Activated naive CD8-positive, alpha-beta T cell treated with anti-CD3 and anti-CD28 coated beads, Interleukin-2, amount 10 ng/mL, durations not matched to agents 7 days and 5 days (primary cell): Measurements from ENCODE around the gene CX3CL1. TPM values are rescaled to one million over a fixed set of nuclear protein-coding genes. Genes with fewer than 3 reads are reported as not detected.
A peak's percentile ranks its signal among the peaks of the same experiment; 100 is the strongest.

ENCODE experiments used
- ATAC-seq: fragments of 150-1000 bp; cut with Tn5 transposase; one replicate; pipeline ENCODE4 v1.10.0; 2021; ENCODE audit warnings: low read depth, moderate library complexity
- POLR2A ChIA-PET: fragments of 350-600 bp; sonication (Branson Sonifier 250); formaldehyde crosslinking; loops from one replicate; lab custom pipeline; 2021; ENCODE audit warnings: antibody characterized with exemption; lab: Charles Lee
- DNase-seq: peaks from one replicate; pipeline ENCODE4 v3.0.0; 2021
- H3K27ac Mint-ChIP-seq: one replicate; pipeline ENCODE4 v1.8.0; 2022; ENCODE audit warnings: mild to moderate bottlenecking, mixed read lengths
- H3K27me3 Mint-ChIP-seq: one replicate; pipeline ENCODE4 v1.8.0; 2022; ENCODE audit warnings: mild to moderate bottlenecking, moderate library complexity, mixed read lengths
- H3K36me3 Mint-ChIP-seq: one replicate; pipeline ENCODE4 v1.8.0; 2021; ENCODE audit warnings: mild to moderate bottlenecking, mixed read lengths
- H3K4me1 Mint-ChIP-seq: one replicate; pipeline ENCODE4 v1.8.0; 2021; ENCODE audit warnings: mixed read lengths
- H3K4me3 Mint-ChIP-seq: one replicate; pipeline ENCODE4 v1.8.0; 2022; ENCODE audit warnings: mild to moderate bottlenecking, moderate library complexity, mixed read lengths
- H3K9me3 Mint-ChIP-seq: one replicate; pipeline ENCODE4 v1.8.0; 2021; ENCODE audit warnings: mixed read lengths
- total RNA-seq, 2 experiments: library from RNA; stranded (reverse); gene quantifications; one replicate each; pipeline ENCODE4 v1.2.3, GENCODE V29; 2021

CX3CL1 gene
- total RNA-seq, 2 experiments from 2014 or later = not detected

DNA sequence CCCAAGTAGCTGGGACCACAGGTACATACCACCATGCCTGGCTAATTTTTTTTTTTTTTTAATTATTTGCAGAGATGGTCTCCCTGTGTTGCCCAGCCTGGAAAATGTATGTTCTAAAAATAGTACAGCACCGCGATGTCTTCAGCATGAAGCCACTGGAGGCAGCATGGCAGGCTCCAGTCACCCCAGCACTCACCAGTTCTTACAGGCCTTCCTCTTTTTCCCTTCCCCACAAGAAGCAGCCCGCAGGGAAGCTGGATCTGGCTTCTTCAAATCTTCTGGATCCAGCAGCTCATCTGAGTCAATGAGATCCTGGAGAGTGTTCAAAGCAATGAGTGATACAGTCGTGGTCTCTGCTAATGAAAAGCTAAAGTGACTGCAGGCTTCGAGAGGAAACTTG is 58.7 kb downstream of the CX3CL1 start:
- Mint-ChIP-seq H3K36me3 (peaks cover 37% of the 10 kb centered on the region), H3K4me3 (no peak overlapping the region), H3K27me3 (no peaks in the 10 kb centered on the region), H3K27ac (no peak overlapping the region), H3K4me1 (peaks cover 3% of the 10 kb centered on the region), H3K9me3 (no peaks in the 10 kb centered on the region)
- POLR2A ChIA-PET = no interaction called here
- no peak for DNase-seq
- ATAC-seq = no peak

- POLR2A ChIA-PET = interaction anchor here (1.6 to 2.6 kb wide), 2 partner anchors 14 to 16 kb away, joined by 4 to 17 read pairs; partner anchors contain the start of genes CIAPIN1 and COQ9
- H3K4me1 Mint-ChIP-seq = peaks cover 3% of the 10 kb centered on the region
- DNase-seq = no peak
- no peaks in the 10 kb centered on the region for H3K9me3 Mint-ChIP-seq
- peaks cover 39% of the 10 kb centered on the region for H3K36me3 Mint-ChIP-seq
- no peak for ATAC-seq
- no peak overlapping the region for H3K4me3 Mint-ChIP-seq
- H3K27ac Mint-ChIP-seq = peak overlapping the region; percentile 51
- H3K27me3 Mint-ChIP-seq = no peaks in the 10 kb centered on the region
These were observed 60.2 kb downstream of the CX3CL1 start for GRCh38 chr16:57432505-57432904.

DNA sequence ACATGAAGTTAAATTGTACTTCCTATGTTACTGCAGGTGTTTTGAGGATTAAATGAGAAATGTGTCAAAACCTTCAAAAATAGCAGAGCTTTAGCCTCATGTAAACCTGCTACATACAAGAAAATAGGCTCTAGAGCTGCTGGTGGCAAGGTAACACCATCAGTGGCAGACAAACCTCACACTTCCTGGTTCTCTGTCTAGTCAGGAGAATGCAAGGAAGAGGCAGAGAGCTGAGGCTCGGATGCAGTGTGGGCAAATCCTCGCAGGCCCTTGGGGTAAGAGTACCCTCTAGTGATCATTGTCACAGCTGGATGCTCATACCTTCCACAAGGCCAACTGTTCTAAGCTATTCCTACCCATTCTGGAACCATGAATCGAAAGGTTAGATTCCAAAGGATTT is 60.7 kb downstream of the CX3CL1 start:
- no peak overlapping the region for H3K4me3 Mint-ChIP-seq
- POLR2A ChIA-PET = interaction anchor here (0.9 to 2.6 kb wide), 3 partner anchors 14 to 86 kb away, joined by 3 to 17 read pairs (median 4); partner anchors contain the start of genes CIAPIN1 and COQ9
- H3K27ac Mint-ChIP-seq = peak overlapping the region; percentile 51
- ATAC-seq (peak; percentile 65), DNase-seq (no peak)
- H3K27me3 Mint-ChIP-seq = no peaks in the 10 kb centered on the region
- H3K9me3 Mint-ChIP-seq = no peaks in the 10 kb centered on the region
- peaks cover 36% of the 10 kb centered on the region for H3K36me3 Mint-ChIP-seq
- peaks cover 3% of the 10 kb centered on the region for H3K4me1 Mint-ChIP-seq

- H3K27me3 Mint-ChIP-seq = no peaks in the 10 kb centered on the region
- H3K4me1 Mint-ChIP-seq = peaks cover 3% of the 10 kb centered on the region
- no peak overlapping the region for H3K27ac Mint-ChIP-seq
- DNase-seq (no peak), ATAC-seq (peak; percentile 42)
- H3K36me3 Mint-ChIP-seq = peaks cover 42% of the 10 kb centered on the region
- no peaks in the 10 kb centered on the region for H3K9me3 Mint-ChIP-seq
- POLR2A ChIA-PET = interaction anchor here (0.9 to 2.6 kb wide), 2 partner anchors 13 to 85 kb away, joined by 3 to 17 read pairs; partner anchors contain the start of genes CIAPIN1 and COQ9
- no peak overlapping the region for H3K4me3 Mint-ChIP-seq
These were observed 61.7 kb downstream of the CX3CL1 start for GRCh38 chr16:57434003-57434402.

Other genes with a start within 250 kb of the CX3CL1 start
- gene PSME3IP1, start 186.5 kb upstream of the CX3CL1 start, total RNA-seq = 100 to 1,000 TPM; 134 to 140 TPM
- gene RSPRY1, start 186.2 kb upstream of the CX3CL1 start, total RNA-seq = 10 to 100 TPM; 29.5 to 34.3 TPM
- gene ARL2BP, start 127.2 kb upstream of the CX3CL1 start, total RNA-seq = 10 to 100 TPM; 34.9 to 37.9 TPM
- under 1 TPM; 0.08 to 0.26 TPM for gene PLLP, start 87.8 kb upstream of the CX3CL1 start, total RNA-seq
- under 1 TPM; 0.17 to 0.33 TPM for gene CCL22, start 13.7 kb upstream of the CX3CL1 start, total RNA-seq
- not detected for gene CCL17, start 32.3 kb downstream of the CX3CL1 start, total RNA-seq
- 10 to 100 TPM; 36.7 to 37.7 TPM for gene CIAPIN1, start 74.9 kb downstream of the CX3CL1 start, total RNA-seq
- gene COQ9, start 75.0 kb downstream of the CX3CL1 start, total RNA-seq = 10 to 100 TPM; 37.1 to 40.3 TPM
- 10 to 100 TPM; 61.1 to 63.6 TPM for gene POLR2C, start 90.2 kb downstream of the CX3CL1 start, total RNA-seq
- gene DOK4, start 114.0 kb downstream of the CX3CL1 start, total RNA-seq = 1 to 10 TPM; 6.3 to 6.4 TPM
- 10 to 100 TPM; 11.3 to 15.1 TPM for gene CCDC102A, start 164.1 kb downstream of the CX3CL1 start, total RNA-seq
- 10 to 100 TPM; 14.3 to 15.7 TPM for gene ADGRG5, start 170.2 kb downstream of the CX3CL1 start, total RNA-seq